ENCODE data around the gene CCDC91. TPM values are rescaled to one million over a fixed set of nuclear protein-coding genes. Genes with fewer than 3 reads are reported as not detected.
"Not testable (repeated sequence)": the region's sequence is repeated elsewhere in the genome, so short reads cannot be mapped to it uniquely, and the experiment has no call there.

The CCDC91 gene
- total RNA-seq, 1 donor from 2014 or later, result 10.0 TPM

DNA sequence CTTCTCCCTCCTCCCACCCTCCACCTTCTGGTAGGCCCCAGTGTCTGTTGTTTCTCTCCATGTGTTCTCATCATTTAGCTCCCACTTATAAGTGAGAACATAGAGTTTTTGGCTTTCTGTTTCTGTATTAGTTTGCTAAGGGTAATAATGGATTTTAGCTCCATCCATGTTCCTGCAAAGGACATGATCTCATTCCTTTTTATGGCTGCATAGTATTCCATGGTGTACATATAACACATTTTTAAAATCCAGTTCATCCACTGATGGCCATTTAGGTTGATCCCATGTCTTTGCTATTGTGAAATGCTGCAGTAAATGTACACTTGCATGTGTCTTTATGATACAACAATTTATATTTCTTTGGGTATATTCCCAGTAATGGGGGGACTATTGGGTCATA lies 96.1 kb downstream of the CCDC91 start:
- no peak for DNase-seq (ENCODE audit: low read depth, low spot score)

DNA sequence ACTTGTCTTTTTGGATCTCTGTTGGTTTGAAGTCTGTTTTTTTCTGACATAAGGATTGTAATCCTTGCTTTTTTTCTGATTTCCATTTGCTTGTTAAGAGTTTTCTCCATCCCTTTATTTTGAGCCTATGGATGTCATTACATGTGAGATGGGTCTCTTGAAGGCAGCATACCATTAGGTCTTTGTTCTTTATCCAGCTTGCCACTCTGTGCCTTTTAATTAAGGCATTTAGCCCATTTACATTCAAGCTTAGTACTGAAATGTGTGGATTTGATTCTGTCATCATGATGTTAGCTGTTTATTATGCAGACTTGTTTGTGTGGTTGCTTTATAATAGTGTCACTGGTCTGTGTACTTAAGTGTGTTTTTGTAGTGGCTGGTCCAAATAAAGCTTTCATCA lies 100.0 kb downstream of the CCDC91 start:
- no peak for DNase-seq (ENCODE audit: low read depth, low spot score)

DNA sequence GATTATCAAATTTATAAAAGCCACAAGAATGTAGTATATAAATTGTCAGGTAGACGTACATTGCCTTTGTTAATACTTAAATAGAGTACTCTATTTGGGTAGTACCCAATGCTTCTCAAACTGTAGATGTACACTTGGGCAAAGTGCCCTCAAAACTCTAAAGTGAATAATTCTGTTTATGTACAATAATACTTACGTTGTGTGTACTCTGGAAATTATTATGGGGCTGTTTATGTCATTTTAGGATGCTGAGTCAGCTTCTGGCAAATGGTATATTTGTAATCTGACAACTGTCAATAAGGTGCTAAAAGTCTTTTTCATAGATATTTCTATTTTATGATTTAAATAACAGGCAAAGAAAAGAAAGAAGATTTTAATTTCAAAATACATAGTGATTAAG lies 102.4 kb downstream of the CCDC91 start:
- DNase-seq (ENCODE audit: low read depth, low spot score), result no peak

DNA sequence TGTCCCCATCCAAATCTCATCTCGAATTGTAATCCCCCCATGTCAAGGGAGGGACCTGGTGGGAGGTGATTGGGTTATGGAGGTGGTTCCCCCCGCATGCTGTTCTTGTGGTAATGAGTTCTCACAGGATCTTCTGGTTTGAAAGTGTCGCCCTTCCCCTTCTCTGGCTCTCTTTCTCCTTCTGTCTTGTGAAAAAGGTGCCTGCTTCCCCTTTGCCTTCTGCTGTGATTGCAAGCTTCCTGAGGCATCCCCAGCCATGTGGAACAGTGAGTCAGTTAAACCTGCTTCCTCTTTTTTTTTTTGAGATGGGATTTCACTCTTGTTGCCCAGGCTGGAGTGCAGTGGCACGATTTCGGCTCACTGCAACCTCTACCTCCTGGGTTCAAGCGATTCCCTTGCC lies 104.0 kb downstream of the CCDC91 start:
- no peak for DNase-seq (ENCODE audit: low read depth, low spot score)

DNA sequence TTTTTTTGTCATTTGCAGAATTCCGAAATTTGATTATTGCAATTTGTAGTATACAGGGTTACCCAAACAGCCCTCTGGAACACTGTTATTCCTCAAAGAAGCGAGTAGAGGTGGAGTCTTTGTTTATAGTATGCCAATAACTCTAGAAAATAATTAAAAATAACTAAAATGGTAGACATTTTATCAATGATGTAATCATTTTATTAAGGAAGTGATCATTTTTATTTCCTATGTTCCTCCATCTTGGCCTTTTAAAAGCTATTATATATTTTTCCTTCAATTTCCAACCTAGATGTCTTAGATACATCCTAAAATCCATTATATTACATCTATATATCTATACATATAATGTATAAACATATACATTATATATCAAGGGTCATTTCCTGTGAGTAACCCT lies 106.0 kb downstream of the CCDC91 start:
- no peak for DNase-seq (ENCODE audit: low read depth, low spot score)

DNA sequence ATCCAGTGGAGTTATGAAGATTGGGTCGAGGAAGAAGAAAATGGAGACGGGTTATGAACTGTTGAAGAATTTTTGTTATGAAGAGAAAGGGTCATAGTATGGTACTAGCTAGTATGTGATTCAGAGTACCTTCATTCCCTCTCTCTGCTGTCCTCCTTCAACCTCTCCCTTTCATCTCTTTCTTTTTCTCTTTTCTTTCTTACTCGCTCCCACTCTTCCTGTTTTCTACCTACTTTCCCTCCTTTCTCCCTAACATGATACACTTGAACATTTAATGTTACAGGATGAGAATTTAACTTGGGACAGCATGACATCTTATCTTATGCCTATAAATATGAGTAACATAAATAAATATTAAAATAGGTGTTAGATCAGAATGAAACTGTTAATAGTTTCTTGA lies 112.9 kb downstream of the CCDC91 start:
- DNase-seq (ENCODE audit: low read depth, low spot score), result no peak

DNA sequence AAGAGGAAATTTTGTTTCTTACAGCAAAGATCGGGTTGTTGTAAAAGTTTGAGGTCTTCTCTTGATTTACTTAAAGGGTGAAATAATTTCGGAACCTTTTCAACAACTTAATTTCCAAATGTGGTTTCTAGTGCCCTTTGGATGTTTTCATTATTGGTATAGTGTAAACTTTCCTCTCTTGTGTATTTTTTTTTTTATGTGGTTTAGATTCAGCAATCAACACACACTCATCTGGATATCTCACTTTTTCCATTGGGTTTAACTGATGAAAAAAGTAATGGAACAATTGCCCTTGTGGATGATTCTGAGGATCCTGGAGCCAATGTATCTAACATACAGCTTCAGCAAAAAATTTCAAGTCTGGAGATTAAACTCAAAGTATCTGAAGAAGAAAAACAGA lies 116.3 kb downstream of the CCDC91 start:
- no peak for DNase-seq (ENCODE audit: low read depth, low spot score)

DNA sequence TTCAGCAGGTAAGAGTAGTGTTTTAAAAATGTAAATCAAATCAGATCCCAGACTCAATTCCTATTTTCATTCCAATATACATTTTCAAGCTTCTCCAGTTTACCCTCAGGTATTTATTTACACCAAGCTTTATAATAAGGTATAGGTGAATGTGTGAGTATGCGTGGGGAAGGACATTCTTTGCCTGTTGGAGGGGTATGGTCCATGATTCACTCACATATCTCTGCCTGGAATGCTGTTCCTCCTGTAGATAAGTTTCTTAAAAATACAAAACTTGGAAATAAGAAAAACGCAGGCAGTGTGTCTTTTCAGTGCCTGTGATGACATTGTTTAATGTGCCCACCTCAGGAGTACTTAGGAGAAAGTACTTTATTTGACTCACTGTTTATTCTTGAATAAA lies 118.6 kb downstream of the CCDC91 start:
- DNase-seq (ENCODE audit: low read depth, low spot score), result no peak

DNA sequence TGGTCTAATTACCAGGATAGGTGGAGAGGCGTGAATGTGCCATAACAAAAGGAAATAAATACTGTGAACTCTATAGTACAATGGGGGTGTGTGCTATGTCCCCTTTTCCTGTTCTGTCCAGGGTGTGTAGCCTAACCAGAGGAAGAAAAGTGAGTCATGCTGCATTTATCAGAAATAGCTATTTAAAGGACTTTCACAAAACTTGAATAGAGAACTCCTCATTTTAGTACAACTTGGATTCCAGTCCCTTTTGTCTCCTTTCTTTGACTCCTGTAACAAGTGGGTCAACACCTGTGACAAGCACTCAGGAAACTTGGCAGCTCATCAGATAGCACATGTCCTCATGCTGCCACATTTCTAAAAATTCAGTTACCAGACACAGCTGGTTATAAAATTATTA lies 123.4 kb downstream of the CCDC91 start:
- peak; percentile 44 for DNase-seq (ENCODE audit: low read depth, low spot score)

DNA sequence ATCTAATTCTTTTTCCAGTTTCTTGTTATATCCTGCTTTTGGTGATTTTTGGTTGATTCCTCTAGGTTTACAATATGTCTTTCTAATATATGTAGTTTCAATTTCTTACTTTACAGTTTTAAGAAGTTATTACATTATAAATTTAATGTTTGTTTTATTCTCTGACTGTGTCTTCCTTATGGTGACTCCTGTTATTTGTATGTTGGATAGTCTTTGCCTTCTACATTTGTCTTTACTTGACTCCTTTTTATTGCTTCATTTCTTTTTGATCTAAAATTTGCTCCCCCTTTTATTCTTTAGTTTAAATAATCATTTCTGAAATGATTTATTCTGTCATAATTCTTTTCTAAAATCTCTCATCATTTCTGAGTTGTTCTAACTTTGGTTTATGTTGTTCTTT lies 125.8 kb downstream of the CCDC91 start:
- no peak for DNase-seq (ENCODE audit: low read depth, low spot score)

DNA sequence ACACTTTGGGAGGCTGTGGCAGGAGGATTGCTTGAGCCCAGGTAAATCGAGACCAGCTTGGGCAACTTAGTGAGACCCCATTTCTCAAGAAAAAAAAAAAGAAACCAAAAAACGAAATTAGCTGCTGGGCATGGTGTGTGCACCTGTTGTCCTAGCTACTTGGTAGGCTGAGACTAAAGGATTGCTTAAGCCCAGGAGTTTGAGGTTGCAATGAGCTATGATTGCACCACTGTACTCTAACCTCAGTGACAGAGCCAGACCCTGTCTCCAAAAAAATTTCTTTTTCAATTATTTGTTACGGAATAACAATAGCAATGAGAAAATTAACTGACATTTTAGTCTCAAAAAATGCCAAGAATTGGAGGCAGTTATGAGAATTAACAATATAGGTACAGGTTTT lies 128.0 kb downstream of the CCDC91 start:
- DNase-seq (ENCODE audit: low read depth, low spot score), result no peak

DNA sequence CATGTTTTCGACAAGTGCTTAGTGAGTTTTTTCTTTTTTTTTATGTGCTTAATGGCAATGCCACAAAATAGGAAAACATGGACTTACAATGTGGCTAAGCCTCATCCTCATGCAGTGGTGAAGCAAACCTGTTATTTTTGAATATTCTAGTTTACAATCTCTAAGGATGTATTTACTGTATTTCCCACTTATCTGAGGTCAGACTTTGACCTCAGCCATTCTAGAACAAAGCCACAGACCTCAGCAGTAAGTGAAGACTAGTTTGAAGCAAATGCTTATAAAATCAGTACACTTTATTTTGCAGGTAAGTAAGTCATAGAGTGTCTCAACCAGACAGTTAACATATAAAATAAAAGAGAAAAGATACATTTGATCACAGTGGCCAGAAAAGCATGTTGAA lies 130.1 kb downstream of the CCDC91 start:
- no peak for DNase-seq (ENCODE audit: low read depth, low spot score)

DNA sequence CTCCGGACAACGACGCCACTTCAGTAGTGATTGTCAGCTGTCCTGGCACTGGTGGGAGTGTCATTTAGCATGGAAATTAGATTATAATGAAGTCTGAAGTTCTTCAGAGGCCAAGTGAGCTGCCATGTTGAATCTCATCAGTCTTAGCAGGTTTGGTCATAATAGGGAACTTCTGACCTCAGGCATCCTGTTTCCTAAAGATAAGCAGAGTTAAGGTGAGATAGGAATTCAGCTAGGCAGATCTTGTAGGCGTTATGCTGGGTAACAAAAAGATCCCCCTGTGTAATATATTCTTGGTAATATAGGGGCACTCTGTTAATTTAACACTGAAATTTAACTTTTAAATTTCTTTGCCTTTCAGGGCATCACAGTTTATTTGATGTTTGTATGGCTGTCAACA lies 137.5 kb downstream of the CCDC91 start:
- no peak for DNase-seq (ENCODE audit: low read depth, low spot score)

DNA sequence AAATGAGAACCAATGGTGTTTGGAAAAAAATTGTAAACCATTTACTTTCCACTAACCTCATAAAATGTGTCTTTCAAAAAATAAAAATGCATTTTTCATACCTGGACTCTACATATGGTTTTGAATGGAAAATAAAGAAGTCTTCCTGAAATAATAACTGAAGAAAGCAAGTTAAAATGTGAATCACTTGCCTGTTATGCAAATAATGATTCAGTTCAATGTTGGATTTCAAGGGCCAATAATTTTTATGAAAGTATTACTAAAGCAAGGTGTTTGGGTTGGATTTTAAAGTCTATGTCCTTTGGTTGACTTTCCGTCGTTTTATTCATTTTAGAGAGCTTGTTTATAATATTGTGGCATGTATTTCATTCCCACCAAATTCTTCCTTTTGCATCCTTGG lies 138.7 kb downstream of the CCDC91 start:
- no peak for DNase-seq (ENCODE audit: low read depth, low spot score)

DNA sequence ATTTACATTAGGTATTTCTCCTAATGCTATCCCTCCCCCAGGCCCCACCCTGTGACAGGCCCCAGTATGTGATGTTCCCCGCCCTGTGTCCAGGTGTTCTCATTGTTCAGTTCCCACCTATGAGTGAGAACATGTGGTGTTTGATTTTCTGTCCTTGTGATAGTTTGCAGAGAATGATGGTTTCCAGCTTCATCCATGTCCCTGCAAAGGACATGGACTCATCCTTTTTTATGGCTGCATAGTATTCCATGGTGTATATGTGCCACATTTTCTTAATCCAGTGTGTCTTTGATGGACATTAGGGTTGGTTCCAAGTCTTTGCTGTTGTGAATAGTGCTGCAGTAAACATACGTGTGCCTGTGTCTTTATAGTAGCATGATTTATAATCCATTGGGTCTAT lies 139.5 kb downstream of the CCDC91 start:
- not testable (repeated sequence) for DNase-seq (ENCODE audit: low read depth, low spot score)

DNA sequence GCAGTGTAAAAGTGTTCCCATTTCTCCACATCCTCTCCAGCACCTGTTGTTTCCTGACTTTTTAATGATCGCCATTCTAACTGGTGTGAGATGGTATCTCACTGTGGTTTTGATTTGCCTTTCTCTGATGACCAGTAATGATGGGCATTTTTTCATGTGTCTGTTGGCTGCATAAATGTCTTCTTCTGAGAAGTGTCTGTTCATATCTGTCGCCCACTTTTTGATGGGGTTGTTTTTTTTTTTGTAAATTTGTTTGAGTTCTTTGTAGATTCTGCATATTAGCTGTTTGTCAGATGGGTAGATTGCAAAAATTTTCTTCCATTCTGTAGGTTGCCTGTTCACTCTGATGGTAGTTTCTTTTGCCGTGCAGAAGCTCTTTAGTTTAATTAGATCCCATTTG lies 140.0 kb downstream of the CCDC91 start:
- DNase-seq (ENCODE audit: low read depth, low spot score), result not testable (repeated sequence)

DNA sequence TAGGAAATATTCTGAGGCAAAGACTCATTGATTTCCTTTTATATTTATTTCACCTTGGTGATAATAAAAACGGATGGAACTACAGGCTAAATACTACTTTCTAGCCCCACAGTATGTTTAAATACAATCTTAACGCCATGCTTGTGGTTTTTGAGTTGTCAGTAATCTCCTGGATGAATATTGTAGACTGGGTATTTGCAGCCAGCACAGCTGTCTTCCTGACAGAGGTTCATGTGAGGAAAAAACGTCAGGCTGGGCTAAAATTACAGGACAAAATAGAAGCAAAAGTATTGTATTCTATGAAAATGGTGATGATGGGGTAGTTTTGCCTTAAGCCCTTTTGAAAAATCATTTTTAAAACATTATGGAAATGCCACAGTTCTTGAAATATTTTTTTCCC lies 140.9 kb downstream of the CCDC91 start:
- DNase-seq (ENCODE audit: low read depth, low spot score), result no peak

DNA sequence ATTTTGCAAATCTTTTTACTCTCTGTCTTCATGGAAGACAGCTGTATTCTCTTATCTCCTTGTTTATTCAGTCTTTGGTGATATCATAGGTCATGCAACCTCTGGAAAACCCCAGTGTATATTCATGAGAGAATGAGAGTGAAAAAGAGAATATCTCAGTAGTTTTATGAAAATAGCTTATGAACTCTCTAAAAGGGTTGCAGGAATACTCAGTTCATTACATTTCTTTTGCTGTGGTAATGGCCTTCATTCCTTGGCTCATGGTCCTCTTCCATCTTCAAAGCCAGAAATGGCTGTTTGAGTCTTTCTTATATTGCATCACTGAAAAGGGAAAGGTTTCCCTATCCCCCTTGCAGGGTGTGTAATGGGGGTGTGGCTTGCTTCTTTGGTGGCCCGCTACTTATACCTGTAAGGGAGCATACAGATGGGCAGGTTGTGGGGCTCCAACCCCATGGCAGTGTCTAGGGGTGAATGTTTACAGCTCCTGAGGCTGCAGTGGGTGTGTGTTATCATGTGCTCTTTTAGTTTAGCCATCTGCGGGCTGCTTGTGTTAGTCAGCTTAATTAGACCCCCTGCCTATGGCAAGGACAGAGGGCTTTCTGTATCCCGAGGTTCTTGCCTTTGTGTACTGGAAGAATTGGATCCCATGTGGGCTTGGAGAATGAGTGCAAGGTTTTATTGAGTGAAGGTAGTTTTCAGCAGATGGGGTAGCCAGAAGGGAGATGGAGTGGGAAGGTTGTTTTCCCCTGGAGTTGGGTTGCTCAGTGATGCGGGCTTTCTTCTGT lies 150.2 kb downstream of the CCDC91 start:
- DNase-seq (ENCODE audit: low read depth, low spot score), result peak; percentile 10

DNA sequence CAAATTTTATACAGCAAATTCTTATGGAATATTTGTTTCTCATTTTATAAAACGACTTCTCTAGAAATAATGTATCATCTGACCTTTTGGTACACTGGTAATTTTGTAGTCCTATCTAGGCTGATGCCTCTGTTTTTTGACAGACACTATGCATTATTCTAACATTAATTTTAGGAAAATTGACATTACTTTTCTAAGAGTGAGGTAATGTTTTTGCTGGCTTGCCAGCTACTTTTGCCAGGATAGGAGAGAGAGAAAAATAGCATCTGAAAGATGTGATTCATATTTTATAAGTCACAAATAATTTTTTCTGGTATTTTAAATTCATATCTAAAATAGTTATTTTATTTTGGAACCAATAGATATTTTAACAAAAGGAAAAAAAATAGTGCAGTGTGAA lies 153.5 kb downstream of the CCDC91 start:
- no peak for DNase-seq (ENCODE audit: low read depth, low spot score)

DNA sequence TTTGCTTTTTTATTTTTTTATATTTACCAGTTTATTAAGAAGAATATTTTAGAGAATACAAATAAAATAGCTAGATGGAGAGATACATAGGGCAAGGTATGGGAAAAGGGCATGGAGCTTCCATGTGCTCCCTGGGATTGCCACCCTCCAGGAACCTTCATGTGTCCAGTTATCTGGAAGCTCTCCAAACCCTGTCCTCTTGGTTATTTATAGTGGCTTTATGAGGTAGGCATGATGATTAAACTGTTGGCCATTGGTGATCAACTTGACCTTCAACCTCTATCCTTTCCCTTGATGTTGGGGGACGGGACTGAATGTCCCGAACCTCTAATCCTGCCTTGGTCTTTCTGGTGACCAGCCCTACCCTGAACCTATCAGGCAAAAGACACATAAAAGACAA lies 156.3 kb downstream of the CCDC91 start:
- no peak for DNase-seq (ENCODE audit: low read depth, low spot score)

DNA sequence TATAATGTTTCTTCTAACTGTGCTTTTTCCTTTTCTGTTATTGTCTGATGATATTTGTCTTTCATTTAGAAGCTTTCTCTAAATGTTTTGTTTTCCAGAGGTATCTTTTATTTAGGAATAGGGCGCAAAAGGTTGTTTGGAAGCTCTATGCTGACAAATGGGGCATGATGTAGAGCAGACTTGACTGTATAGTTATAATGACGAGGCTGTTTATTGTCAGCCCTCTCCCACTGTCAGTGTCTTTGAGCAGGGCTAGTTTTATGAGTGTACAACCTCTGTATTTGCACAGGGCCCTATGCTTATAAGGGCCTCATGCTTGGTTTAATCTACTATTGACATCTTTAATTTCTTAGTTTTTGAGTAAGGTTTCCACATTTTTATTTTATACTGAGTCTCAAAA lies 158.9 kb downstream of the CCDC91 start:
- DNase-seq (ENCODE audit: low read depth, low spot score), result no peak

DNA sequence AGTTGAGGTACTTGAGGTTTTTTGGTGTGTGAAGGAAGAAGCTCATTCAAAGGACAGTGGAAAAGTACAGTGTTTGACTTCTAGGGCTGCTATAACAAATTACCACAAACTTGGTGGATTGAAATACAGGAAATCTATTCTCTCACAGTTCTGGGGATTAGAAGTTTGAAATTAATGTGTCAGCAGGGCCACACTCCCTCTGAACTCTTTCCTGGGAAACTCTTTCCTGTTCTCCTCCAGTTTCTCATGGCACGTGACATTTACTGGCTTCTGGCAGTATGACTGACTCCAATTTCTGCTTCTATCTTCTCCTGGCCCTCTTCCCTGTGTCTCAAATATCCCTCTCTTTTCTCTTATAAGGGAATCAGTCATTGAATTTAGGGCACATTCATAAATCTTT lies 160.2 kb downstream of the CCDC91 start:
- DNase-seq (ENCODE audit: low read depth, low spot score), result no peak

DNA sequence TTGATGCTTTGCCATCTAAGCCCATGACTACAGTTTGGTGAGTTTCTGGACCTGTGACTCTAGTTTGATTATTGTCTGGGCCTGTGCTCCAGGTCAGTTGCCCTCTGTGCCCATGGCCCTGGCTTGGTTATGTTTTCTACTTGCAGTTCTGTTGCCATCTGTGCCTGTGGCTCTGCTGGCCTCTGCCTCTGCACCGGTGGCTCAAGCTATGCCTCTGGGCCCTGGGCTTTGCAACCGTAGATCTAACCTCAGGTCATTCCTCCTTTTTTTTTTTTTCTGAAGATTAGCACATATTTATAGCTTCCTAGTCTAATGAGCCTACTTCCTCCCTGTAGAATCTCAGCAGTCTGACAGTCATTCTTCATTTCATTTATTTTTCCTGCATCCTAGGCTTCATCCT lies 161.2 kb downstream of the CCDC91 start:
- DNase-seq (ENCODE audit: low read depth, low spot score), result no peak

DNA sequence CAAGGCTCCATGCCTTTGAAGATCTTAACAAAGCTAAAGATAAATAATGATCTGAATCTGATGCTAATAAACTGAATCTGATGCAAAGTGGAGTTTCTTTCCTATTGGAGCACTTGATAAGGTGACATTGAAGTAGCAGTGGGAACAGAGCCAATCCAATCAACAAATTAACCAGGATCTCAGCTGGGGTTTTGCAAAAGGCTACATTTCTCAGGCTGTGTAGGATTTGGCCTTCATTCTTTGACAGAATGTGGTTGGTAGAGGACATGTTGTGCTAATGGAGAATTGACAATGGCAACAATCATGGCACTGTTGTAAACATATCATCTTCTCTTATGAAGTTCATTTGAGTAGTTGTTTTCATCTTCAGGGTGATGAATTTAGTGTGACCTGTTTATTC lies 164.9 kb downstream of the CCDC91 start:
- DNase-seq (ENCODE audit: low read depth, low spot score), result no peak
